ENCODE results near the gene DBR1. TPM values are rescaled to one million over a fixed set of nuclear protein-coding genes. Genes with fewer than 3 reads are reported as not detected.
A peak's percentile ranks its signal among the peaks of the same experiment; 100 is the strongest.

The DBR1 gene
- total RNA-seq, 1 donor = 16.8 TPM

- peak within 1 kb of the TSS; percentile 94 for H3K4me3 ChIP-seq (ENCODE audit: low read depth, low read length)
- peak; percentile 86 for DNase-seq (ENCODE audit: low read depth)
- no peak for TF ChIP-seq CTCF (IDR thresholded peaks at IDR 0.05; ENCODE audit: insufficient read depth, low read depth, low read length)
Measured at GRCh38 chr3:138187296-138188012, 12.7 kb upstream of the DBR1 start, which contains the start of gene ARMC8. TSS of gene ARMC8 (plus strand) at chr3:138187301. CDS start at chr3:138187555, 254 bp downstream.

GRCh38 chr3:138186803-138187295 lies 12.1 kb upstream of the DBR1 start:
- H3K4me3 ChIP-seq (ENCODE audit: low read depth, low read length) = peak overlapping the region; percentile 94
- no peak for DNase-seq (ENCODE audit: low read depth)
- no peak for TF ChIP-seq CTCF (IDR thresholded peaks at IDR 0.05; ENCODE audit: insufficient read depth, low read depth, low read length)

GRCh38 chr3:138186221-138186620 lies 11.5 kb upstream of the DBR1 start:
- H3K4me3 ChIP-seq (ENCODE audit: low read depth, low read length) = no peak overlapping the region
- TF ChIP-seq CTCF (IDR thresholded peaks at IDR 0.05; ENCODE audit: insufficient read depth, low read depth, low read length) = no peak

GRCh38 chr3:138184994-138185393 lies 10.3 kb upstream of the DBR1 start:
- TF ChIP-seq CTCF (IDR thresholded peaks at IDR 0.05; ENCODE audit: insufficient read depth, low read depth, low read length) = no peak
- no peak overlapping the region for H3K4me3 ChIP-seq (ENCODE audit: low read depth, low read length)
- peak; percentile 7 for DNase-seq (ENCODE audit: low read depth)

More at GRCh38 chr3:138186221-138186620, 11.5 kb upstream of the DBR1 start:
- DNase-seq (ENCODE audit: low read depth) = no peak

- DNase-seq (ENCODE audit: low read depth) = peak; percentile 43
- TF ChIP-seq CTCF (IDR thresholded peaks at IDR 0.05; ENCODE audit: insufficient read depth, low read depth, low read length) = peak; percentile 52
- no peak overlapping the region for H3K4me3 ChIP-seq (ENCODE audit: low read depth, low read length)
Measured at GRCh38 chr3:138180375-138181029, 5.8 kb upstream of the DBR1 start.

GRCh38 chr3:138173769-138174420 lies 826 bp downstream of the DBR1 start:
- DNase-seq (ENCODE audit: low read depth) = peak; percentile 10
- peak overlapping the region; percentile 82 for H3K4me3 ChIP-seq (ENCODE audit: low read depth, low read length)
- no peak for TF ChIP-seq CTCF (IDR thresholded peaks at IDR 0.05; ENCODE audit: insufficient read depth, low read depth, low read length)

Measured in fibroblast of villous mesenchyme (primary cell).